ENCODE results near the gene MYLK4.

- no peak for TF ChIP-seq POLR2A (IDR thresholded peaks at IDR 0.05)
- TF ChIP-seq CTCF (IDR thresholded peaks at IDR 0.05), result no peak
Observed at GRCh38 chr6:2763345-2763841, 12.7 kb upstream of the MYLK4 start.

Data from esophagus squamous epithelium (tissue), 4 donors.